Fibroblast of the aortic adventitia (primary cell): ENCODE measurements around the gene PLEKHH2. TPM values are rescaled to one million over a fixed set of nuclear protein-coding genes. Genes with fewer than 3 reads are reported as not detected.

ENCODE experiments used
- DNase-seq: peaks from one replicate; pipeline ENCODE4 v3.0.0-alpha.2; 2010; ENCODE audit warnings: low read depth
- H3K4me3 ChIP-seq: 2 replicates; pipeline ENCODE4 v1.5.1; 2011; ENCODE audit warnings: low read depth, mild to moderate bottlenecking, control low read depth, low read length, moderate library complexity
- CTCF ChIP-seq: IDR thresholded peaks from 2 replicates; pipeline ENCODE4 v1.5.1; 2011; ENCODE audit warnings: mild to moderate bottlenecking, low read length, control low read depth, inconsistent platforms; ENCODE audit not compliant: insufficient read depth
- total RNA-seq: library from RNA; depleted of rRNA; stranded (reverse); fragments of >200 nt; gene quantifications from 2 replicates; pipeline ENCODE4 v1.2.3, GENCODE V29; 2012; ENCODE audit warnings: low replicate concordance

The PLEKHH2 gene
- total RNA-seq, 1 donor: 5.4 TPM

- DNase-seq: no peak
- TF ChIP-seq CTCF: no peak
- no peak overlapping the region for H3K4me3 ChIP-seq
Measured at GRCh38 chr2:43743706-43744105, 106.6 kb downstream of the PLEKHH2 start.

GRCh38 chr2:43745457-43745856, 108.4 kb downstream of the PLEKHH2 start:
- no peak overlapping the region for H3K4me3 ChIP-seq
- peak; percentile 81 for DNase-seq
- no peak for TF ChIP-seq CTCF

- H3K4me3 ChIP-seq: no peak overlapping the region
- DNase-seq: no peak
- TF ChIP-seq CTCF: no peak
Measured at GRCh38 chr2:43748333-43748732, 111.3 kb downstream of the PLEKHH2 start.

DNA sequence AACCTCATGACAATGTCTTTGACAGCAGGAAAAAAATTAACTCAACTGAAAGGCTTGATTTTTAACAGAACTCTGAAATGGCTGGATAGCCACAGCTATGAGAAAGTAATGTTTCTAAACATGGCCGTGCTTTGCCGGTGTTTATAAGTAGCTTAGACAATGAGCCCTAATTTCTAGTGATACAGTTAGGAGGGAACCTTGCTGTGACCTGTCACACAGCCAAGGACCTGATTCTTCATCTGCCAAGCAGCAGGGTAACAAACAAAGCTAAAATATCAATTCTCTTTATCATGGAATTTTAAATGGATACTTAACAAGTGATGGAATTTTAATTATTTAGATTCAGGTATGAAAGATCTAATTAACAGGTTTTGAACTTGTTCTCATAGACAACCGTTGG, 112.5 kb downstream of the PLEKHH2 start:
- TF ChIP-seq CTCF: no peak
- no peak overlapping the region for H3K4me3 ChIP-seq
- no peak for DNase-seq

DNA sequence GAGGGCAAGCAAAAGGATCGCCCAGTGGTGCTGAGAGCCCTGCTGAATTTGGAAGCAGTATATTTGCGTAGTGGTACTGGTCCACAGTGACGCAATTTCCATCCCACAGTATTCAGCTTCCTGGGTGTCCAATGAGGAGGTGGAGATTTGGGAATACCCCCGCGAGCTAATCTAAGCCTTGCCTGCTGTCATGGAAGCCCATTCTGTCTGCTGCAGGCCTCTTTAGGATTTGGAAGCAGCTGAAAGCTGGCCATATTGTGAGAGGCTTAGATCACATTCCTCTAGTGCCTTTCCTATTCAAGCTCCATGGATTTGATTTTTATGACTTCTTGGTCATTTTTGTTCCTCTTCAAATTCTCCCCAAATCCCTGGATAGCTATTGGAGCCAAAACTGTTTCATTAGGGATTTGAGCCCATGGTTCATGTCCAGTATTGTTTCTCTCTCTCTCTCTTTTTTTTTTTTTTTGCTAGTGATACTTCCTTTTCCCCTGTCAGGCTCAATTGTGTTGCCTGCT, 114.5 kb downstream of the PLEKHH2 start:
- no peak overlapping the region for H3K4me3 ChIP-seq
- peak; percentile 8 for DNase-seq
- no peak for TF ChIP-seq CTCF

DNA sequence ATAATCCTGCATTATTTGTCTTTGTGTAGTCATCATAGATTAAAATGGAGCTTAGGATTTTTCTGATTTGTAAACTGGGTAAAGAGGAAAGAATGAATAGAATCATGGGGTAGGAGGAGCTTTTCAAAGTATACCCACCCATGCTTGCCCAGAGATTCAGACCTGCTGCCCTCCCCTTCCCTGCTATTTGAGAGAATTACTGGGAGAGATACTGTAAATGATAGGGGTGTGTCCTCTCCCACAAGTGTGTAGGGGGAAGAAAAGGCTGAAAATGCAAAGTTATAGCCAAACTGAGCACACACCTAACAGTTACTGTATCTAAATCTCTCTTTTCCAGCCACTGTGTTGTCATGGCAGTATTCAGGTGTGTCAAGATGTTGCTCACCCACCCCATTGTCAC, 115.2 kb downstream of the PLEKHH2 start:
- no peak for TF ChIP-seq CTCF
- DNase-seq: no peak
- H3K4me3 ChIP-seq: no peak overlapping the region

- no peak for DNase-seq
- H3K4me3 ChIP-seq: no peak overlapping the region
- no peak for TF ChIP-seq CTCF
Measured at GRCh38 chr2:43754180-43754579, 117.1 kb downstream of the PLEKHH2 start.
